Prostate gland (tissue), 2 donors: Measurements from ENCODE around the gene TNS1.

ENCODE experiments used
- POLR2AphosphoS5 ChIP-seq: sonication (generic); formaldehyde crosslinking; IDR thresholded peaks from one replicate; pipeline ENCODE4 v1.6.1; 2017; ENCODE audit warnings: antibody characterized with exemption
- TF ChIP-seq, protein P1 (sequence below), 4 experiments: fragments of 200-600 bp in 2 of 4; fragments of 450-650 bp in 2 of 4; sonication (generic) in 2 of 4; IDR thresholded peaks; 1 replicate in 3 of 4; 2 replicates in 1 of 4; pipeline ENCODE4 v1.5.1; 2016 to 2019; ENCODE audit warnings: antibody characterized with exemption in 4 of 4, mild to moderate bottlenecking in 2 of 4, moderate library complexity in 2 of 4

DNA sequence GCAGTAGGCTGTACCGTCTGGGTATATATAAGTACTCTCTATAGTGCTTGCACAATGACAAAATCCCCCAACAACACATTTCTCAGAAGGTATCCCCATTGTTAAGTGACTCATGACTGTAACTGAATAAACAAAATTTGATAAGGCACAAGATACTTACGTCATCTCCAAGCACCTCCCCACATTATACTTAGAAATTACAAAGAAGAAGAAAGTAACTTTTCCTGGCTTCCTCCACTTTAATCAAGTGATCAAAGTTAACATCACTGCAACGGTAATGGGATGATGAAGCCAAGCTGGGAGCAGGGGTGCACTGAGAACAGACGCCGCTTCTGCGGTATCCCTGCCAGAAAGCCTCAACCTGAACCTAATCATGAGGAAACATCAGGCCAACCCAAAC, 9.7 kb downstream of the TNS1 start:
- TF ChIP-seq, protein P1, sequence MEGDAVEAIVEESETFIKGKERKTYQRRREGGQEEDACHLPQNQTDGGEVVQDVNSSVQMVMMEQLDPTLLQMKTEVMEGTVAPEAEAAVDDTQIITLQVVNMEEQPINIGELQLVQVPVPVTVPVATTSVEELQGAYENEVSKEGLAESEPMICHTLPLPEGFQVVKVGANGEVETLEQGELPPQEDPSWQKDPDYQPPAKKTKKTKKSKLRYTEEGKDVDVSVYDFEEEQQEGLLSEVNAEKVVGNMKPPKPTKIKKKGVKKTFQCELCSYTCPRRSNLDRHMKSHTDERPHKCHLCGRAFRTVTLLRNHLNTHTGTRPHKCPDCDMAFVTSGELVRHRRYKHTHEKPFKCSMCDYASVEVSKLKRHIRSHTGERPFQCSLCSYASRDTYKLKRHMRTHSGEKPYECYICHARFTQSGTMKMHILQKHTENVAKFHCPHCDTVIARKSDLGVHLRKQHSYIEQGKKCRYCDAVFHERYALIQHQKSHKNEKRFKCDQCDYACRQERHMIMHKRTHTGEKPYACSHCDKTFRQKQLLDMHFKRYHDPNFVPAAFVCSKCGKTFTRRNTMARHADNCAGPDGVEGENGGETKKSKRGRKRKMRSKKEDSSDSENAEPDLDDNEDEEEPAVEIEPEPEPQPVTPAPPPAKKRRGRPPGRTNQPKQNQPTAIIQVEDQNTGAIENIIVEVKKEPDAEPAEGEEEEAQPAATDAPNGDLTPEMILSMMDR (IDR thresholded peaks at IDR 0.05), result no peak
- no peak for TF ChIP-seq POLR2AphosphoS5
